ENCODE data around the gene SHANK3. TPM values are rescaled to one million over a fixed set of nuclear protein-coding genes. Genes with fewer than 3 reads are reported as not detected.

Gene SHANK3
- polyA plus RNA-seq, 1 of the 3 experiments (the other 2 are of a cell fraction) = 1.5 TPM

DNA sequence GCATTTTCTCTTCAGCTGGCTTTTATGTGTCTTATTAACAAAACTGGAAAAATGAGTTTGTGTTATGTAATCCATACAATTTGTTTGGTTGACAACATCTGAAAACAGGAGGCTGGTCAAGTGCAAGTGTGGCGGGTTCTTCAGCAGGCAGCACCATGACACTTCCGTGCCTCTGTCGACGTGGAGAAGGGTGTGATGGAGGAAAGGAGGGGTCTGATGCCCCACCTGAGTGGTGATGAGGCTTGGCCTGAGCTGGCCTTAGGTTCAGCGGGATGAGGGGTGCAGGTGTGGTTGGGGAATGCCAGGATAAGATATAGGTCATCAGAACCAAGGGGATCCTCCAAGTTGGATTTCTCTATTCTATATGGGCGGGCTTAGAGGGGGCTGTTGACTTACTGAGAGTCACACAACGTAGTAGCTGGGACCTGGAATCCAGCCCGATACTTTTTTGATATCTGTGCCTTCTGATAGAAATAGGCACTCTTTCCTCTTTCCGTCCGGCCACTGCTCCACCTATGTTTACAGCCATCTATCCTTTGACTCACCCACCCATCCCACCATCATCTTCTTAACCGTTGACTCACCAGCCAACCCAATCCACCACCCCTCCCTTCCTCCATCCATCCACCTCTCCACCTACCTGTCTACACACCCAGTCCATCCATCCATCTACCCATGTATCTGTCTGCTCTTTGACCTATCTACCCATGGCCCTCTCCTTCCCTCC lies 29.0 kb downstream of the SHANK3 start:
- H3F3A ChIP-seq (replicated peaks; ENCODE audit: insufficient read depth) = no peaks in the 10 kb centered on the region
- ChIA-PET POLR2A (no interaction called here), CTCF (no interaction called here)
- no peak for DNase-seq
- no peak overlapping the region for H2AFZ ChIP-seq (ENCODE audit: low read depth)
- no peak overlapping the region for H3K27ac ChIP-seq (ENCODE audit: low read depth in 2 of 2, low read length in 1 of 2)
- H3K4me3 ChIP-seq (ENCODE audit: low read depth in 2 of 2, low read length in 1 of 2) = no peak overlapping the region
- WGBS (ENCODE audit: low lambda C conversion rate) = 86% methylated on average over 11 of the region's 11 CpGs
- H3K79me2 ChIP-seq (ENCODE audit: insufficient read depth) = no peaks in the 10 kb centered on the region
- H3K9me2 ChIP-seq = no peaks in the 10 kb centered on the region
- no peaks in the 10 kb centered on the region for H3K27me3 ChIP-seq (ENCODE audit: insufficient read depth)
- no peaks in the 10 kb centered on the region for H4K20me1 ChIP-seq (ENCODE audit: insufficient read depth)
- no peaks in the 10 kb centered on the region for H3K36me3 ChIP-seq (replicated peaks in 1 of 2; ENCODE audit: control insufficient read depth in 1 of 2, insufficient read depth in 2 of 2, low read length in 1 of 2)
- H3K9ac ChIP-seq = no peak overlapping the region
- no peaks in the 10 kb centered on the region for H3K9me3 ChIP-seq
- peaks cover 0 to 14% of the 10 kb centered on the region in 2 experiments; a peak in 1 of 4 replicates for H3K4me1 ChIP-seq (ENCODE audit: control insufficient read depth in 1 of 2, insufficient read depth in 2 of 2, low read depth in 1 of 2, low read length in 1 of 2)
- TF ChIP-seq, protein P1, sequence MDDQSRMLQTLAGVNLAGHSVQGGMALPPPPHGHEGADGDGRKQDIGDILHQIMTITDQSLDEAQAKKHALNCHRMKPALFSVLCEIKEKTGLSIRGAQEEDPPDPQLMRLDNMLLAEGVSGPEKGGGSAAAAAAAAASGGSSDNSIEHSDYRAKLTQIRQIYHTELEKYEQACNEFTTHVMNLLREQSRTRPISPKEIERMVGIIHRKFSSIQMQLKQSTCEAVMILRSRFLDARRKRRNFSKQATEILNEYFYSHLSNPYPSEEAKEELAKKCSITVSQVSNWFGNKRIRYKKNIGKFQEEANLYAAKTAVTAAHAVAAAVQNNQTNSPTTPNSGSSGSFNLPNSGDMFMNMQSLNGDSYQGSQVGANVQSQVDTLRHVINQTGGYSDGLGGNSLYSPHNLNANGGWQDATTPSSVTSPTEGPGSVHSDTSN (IDR thresholded peaks at IDR 0.05) = no peak
- no peak for TF ChIP-seq SMC3 (IDR thresholded peaks at IDR 0.05; ENCODE audit: low read depth, low read length)
- TF ChIP-seq, protein P2, sequence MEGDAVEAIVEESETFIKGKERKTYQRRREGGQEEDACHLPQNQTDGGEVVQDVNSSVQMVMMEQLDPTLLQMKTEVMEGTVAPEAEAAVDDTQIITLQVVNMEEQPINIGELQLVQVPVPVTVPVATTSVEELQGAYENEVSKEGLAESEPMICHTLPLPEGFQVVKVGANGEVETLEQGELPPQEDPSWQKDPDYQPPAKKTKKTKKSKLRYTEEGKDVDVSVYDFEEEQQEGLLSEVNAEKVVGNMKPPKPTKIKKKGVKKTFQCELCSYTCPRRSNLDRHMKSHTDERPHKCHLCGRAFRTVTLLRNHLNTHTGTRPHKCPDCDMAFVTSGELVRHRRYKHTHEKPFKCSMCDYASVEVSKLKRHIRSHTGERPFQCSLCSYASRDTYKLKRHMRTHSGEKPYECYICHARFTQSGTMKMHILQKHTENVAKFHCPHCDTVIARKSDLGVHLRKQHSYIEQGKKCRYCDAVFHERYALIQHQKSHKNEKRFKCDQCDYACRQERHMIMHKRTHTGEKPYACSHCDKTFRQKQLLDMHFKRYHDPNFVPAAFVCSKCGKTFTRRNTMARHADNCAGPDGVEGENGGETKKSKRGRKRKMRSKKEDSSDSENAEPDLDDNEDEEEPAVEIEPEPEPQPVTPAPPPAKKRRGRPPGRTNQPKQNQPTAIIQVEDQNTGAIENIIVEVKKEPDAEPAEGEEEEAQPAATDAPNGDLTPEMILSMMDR (IDR thresholded peaks at IDR 0.05) = no peak
- no peak for TF ChIP-seq MEF2A (IDR thresholded peaks at IDR 0.05; ENCODE audit: borderline replicate concordance, low read depth)
- no peak for TF ChIP-seq CHD2 (IDR thresholded peaks at IDR 0.05; ENCODE audit: low read length, partially characterized antibody)
- no peak overlapping the region for H3K4me2 ChIP-seq

DNA sequence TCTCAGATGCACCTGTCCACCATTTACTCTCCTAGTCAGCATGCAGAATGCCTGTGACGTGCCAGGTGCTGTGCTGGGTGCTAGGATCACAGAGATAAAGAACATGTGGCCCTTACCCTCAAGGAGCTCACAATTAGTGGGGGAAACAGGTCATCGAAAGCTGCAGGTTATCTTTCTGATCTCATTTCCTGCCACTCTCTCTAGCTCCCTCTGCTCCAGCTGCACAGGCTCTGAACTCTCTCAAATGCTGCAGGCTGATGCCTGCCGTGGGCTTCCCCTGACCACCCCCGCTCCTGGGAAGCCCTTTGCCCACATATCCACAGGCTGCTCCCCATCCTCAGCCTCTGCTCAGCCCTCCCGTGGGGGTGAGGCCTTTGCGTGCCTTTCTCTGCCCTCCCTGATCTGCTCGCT lies 29.6 kb downstream of the SHANK3 start:
- no peak for DNase-seq

More for the DNA sequence above, 29.6 kb downstream of the SHANK3 start:
- H3F3A ChIP-seq (replicated peaks; ENCODE audit: insufficient read depth) = peaks cover under 1% of the 10 kb centered on the region
- H3K4me2 ChIP-seq = no peak overlapping the region
- H3K9me2 ChIP-seq = no peaks in the 10 kb centered on the region
- H3K9me3 ChIP-seq = no peaks in the 10 kb centered on the region
- ChIA-PET POLR2A (no interaction called here), CTCF (interaction anchor here (1.1 kb wide), 1 partner anchor 29 kb away, joined by 4 read pairs; no protein-coding TSS in a partner anchor)
- H3K4me3 ChIP-seq (ENCODE audit: low read depth in 2 of 2, low read length in 1 of 2) = no peak overlapping the region
- H3K79me2 ChIP-seq (ENCODE audit: insufficient read depth) = no peaks in the 10 kb centered on the region
- 66% methylated on average over 7 of the region's 7 CpGs for WGBS (ENCODE audit: low lambda C conversion rate)
- H3K9ac ChIP-seq = no peak overlapping the region
- TF ChIP-seq MXI1 (IDR thresholded peaks at IDR 0.05; ENCODE audit: low read depth, low read length) (no peak), GATA2 (CRISPR knock-in tag; IDR thresholded peaks at IDR 0.05) (peak; percentile 73)
- TF ChIP-seq, protein P3, sequence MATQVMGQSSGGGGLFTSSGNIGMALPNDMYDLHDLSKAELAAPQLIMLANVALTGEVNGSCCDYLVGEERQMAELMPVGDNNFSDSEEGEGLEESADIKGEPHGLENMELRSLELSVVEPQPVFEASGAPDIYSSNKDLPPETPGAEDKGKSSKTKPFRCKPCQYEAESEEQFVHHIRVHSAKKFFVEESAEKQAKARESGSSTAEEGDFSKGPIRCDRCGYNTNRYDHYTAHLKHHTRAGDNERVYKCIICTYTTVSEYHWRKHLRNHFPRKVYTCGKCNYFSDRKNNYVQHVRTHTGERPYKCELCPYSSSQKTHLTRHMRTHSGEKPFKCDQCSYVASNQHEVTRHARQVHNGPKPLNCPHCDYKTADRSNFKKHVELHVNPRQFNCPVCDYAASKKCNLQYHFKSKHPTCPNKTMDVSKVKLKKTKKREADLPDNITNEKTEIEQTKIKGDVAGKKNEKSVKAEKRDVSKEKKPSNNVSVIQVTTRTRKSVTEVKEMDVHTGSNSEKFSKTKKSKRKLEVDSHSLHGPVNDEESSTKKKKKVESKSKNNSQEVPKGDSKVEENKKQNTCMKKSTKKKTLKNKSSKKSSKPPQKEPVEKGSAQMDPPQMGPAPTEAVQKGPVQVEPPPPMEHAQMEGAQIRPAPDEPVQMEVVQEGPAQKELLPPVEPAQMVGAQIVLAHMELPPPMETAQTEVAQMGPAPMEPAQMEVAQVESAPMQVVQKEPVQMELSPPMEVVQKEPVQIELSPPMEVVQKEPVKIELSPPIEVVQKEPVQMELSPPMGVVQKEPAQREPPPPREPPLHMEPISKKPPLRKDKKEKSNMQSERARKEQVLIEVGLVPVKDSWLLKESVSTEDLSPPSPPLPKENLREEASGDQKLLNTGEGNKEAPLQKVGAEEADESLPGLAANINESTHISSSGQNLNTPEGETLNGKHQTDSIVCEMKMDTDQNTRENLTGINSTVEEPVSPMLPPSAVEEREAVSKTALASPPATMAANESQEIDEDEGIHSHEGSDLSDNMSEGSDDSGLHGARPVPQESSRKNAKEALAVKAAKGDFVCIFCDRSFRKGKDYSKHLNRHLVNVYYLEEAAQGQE (IDR thresholded peaks at IDR 0.05; ENCODE audit: low read depth, low read length) = no peak
- TF ChIP-seq, protein P4, sequence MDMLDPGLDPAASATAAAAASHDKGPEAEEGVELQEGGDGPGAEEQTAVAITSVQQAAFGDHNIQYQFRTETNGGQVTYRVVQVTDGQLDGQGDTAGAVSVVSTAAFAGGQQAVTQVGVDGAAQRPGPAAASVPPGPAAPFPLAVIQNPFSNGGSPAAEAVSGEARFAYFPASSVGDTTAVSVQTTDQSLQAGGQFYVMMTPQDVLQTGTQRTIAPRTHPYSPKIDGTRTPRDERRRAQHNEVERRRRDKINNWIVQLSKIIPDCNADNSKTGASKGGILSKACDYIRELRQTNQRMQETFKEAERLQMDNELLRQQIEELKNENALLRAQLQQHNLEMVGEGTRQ (IDR thresholded peaks at IDR 0.05; ENCODE audit: borderline replicate concordance, low read depth, low read length) = no peak
- no peak overlapping the region; a peak in 1 of 4 replicates for H3K27ac ChIP-seq (ENCODE audit: low read depth in 2 of 2, low read length in 1 of 2)
- H4K20me1 ChIP-seq (ENCODE audit: insufficient read depth) = no peaks in the 10 kb centered on the region
- no peaks in the 10 kb centered on the region for H3K27me3 ChIP-seq (ENCODE audit: insufficient read depth)
- H3K36me3 ChIP-seq (replicated peaks in 1 of 2; ENCODE audit: control insufficient read depth in 1 of 2, insufficient read depth in 2 of 2, low read length in 1 of 2) = no peaks in the 10 kb centered on the region
- peaks cover 0 to 14% of the 10 kb centered on the region in 2 experiments; a peak in 1 of 4 replicates for H3K4me1 ChIP-seq (ENCODE audit: control insufficient read depth in 1 of 2, insufficient read depth in 2 of 2, low read depth in 1 of 2, low read length in 1 of 2)
- no peak overlapping the region for H2AFZ ChIP-seq (ENCODE audit: low read depth)
